B cell (primary cell): ENCODE data around the gene SLC16A7. TPM values are rescaled to one million over a fixed set of nuclear protein-coding genes. Genes with fewer than 3 reads are reported as not detected.

Experiments used
- ATAC-seq: fragments of 200-7000 bp; cut with Tn5 transposase; one replicate; pipeline ENCODE4 v1.10.0; 2021; ENCODE audit warnings: low read depth, mild to moderate bottlenecking, moderate number of reproducible peaks, moderate library complexity
- CTCF ChIA-PET: fragments of 350-600 bp; sonication (Branson Sonifier 250); formaldehyde crosslinking; loops from one replicate; lab custom pipeline; 2021; ENCODE audit warnings: antibody characterized with exemption, inconsistent platforms; lab: Charles Lee
- POLR2A ChIA-PET: fragments of 350-600 bp; sonication (Branson Sonifier 250); formaldehyde crosslinking; loops from one replicate; lab custom pipeline; 2021; ENCODE audit warnings: antibody characterized with exemption; lab: Charles Lee
- DNase-seq: peaks from one replicate; pipeline ENCODE4 v3.0.0; 2013
- H2AFZ ChIP-seq: 2 replicates; pipeline ENCODE4 v1.6.1; 2012; ENCODE audit warnings: mild to moderate bottlenecking, low read depth, low read length; ENCODE audit not compliant: insufficient read depth, poor library complexity, severe bottlenecking
- H3K27ac ChIP-seq, 2 donors: 1 replicate in 1 of 2; 2 replicates in 1 of 2; pipeline ENCODE4 v1.5.1; 2012 to 2013; ENCODE audit warnings: low read length in 2 of 2, mild to moderate bottlenecking in 2 of 2, moderate library complexity in 1 of 2
- H3K27me3 ChIP-seq, 4 experiments: fragments of 200-600 bp in 1 of 4; sonication (generic) in 1 of 4; replicated peaks in 1 of 4; 1 replicate in 2 of 4; 2 replicates in 2 of 4; pipeline versions ENCODE4 v1.6.1 to v1.7.0; 2013 to 2016; ENCODE audit warnings: low read length in 3 of 4, mild to moderate bottlenecking in 2 of 4, mixed read lengths in 1 of 4, moderate library complexity in 1 of 4; ENCODE audit not compliant: insufficient read depth in 4 of 4, control insufficient read depth in 3 of 4; ENCODE audit errors: control extremely low read depth in 1 of 4
- H3K36me3 ChIP-seq, 2 experiments: replicated peaks in 1 of 2; 1 replicate in 1 of 2; 2 replicates in 1 of 2; pipeline versions ENCODE4 v1.6.1 to v1.7.1; 2013; ENCODE audit warnings: low read length in 1 of 2; ENCODE audit not compliant: insufficient read depth in 2 of 2, control insufficient read depth in 1 of 2; ENCODE audit errors: control extremely low read depth in 1 of 2, extremely low read depth in 1 of 2
- H3K4me1 ChIP-seq, 2 donors: fragments of 200-600 bp in 1 of 2; sonication (generic) in 1 of 2; 1 replicate in 1 of 2; 2 replicates in 1 of 2; pipeline versions ENCODE4 v1.5.1 to v1.6.1; 2013 to 2017; ENCODE audit warnings: low read length in 2 of 2; ENCODE audit not compliant: control insufficient read depth in 2 of 2, insufficient read depth in 2 of 2
- H3K4me2 ChIP-seq: replicated peaks from 2 replicates; pipeline ENCODE3; 2012; ENCODE audit warnings: mild to moderate bottlenecking, low read depth, low read length; ENCODE audit not compliant: poor library complexity, severe bottlenecking
- H3K4me3 ChIP-seq, 5 experiments: fragments of 200-600 bp in 1 of 5; sonication (generic) in 1 of 5; 1 replicate in 3 of 5; 2 replicates in 2 of 5; pipeline versions ENCODE4 v1.5.1 to v1.7.0; 2011 to 2016; ENCODE audit warnings: low read length in 4 of 5, mild to moderate bottlenecking in 4 of 5, low read depth in 2 of 5, control low read depth in 1 of 5, moderate library complexity in 1 of 5; ENCODE audit not compliant: insufficient read depth in 1 of 5; ENCODE audit errors: control extremely low read depth in 1 of 5, extremely low read depth in 1 of 5
- H3K79me2 ChIP-seq: fragments of 200-600 bp; sonication (generic); one replicate; pipeline ENCODE4 v1.6.0; 2016; ENCODE audit warnings: low read length; ENCODE audit not compliant: control insufficient read depth, insufficient read depth
- H3K9ac ChIP-seq: fragments of 200-600 bp; sonication (generic); 2 replicates; pipeline ENCODE4 v1.6.1; 2017; ENCODE audit warnings: mild to moderate bottlenecking, low read length, moderate library complexity
- H3K9me3 ChIP-seq, 3 donors: one replicate each; pipeline versions ENCODE4 v1.6.1 to v1.7.1; 2013; ENCODE audit warnings: low read length in 2 of 3; ENCODE audit not compliant: control insufficient read depth in 2 of 3, insufficient read depth in 1 of 3; ENCODE audit errors: control extremely low read depth in 1 of 3
- H4K20me1 ChIP-seq: 2 replicates; pipeline ENCODE4 v1.6.0; 2012; ENCODE audit warnings: mild to moderate bottlenecking, low read length; ENCODE audit not compliant: insufficient read depth, control insufficient read depth, poor library complexity, severe bottlenecking
- H3K27ac Mint-ChIP-seq: one replicate; pipeline ENCODE4 v1.8.0; 2021; ENCODE audit warnings: mixed read lengths
- H3K27me3 Mint-ChIP-seq: one replicate; pipeline ENCODE4 v1.8.0; 2021; ENCODE audit warnings: mixed read lengths
- H3K4me1 Mint-ChIP-seq: one replicate; pipeline ENCODE4 v1.8.0; 2021; ENCODE audit warnings: mixed read lengths
- H3K4me3 Mint-ChIP-seq: one replicate; pipeline ENCODE4 v1.8.0; 2021; ENCODE audit warnings: mixed read lengths
- H3K9me3 Mint-ChIP-seq: one replicate; pipeline ENCODE4 v1.8.0; 2022; ENCODE audit warnings: mixed read lengths; ENCODE audit not compliant: insufficient read depth
- CTCF ChIP-seq: fragments of 200-600 bp; IDR thresholded peaks from one replicate; pipeline ENCODE4 v1.8.0; 2022; ENCODE audit warnings: antibody characterized with exemption, mild to moderate bottlenecking
- EZH2 ChIP-seq: IDR thresholded peaks from 2 replicates; pipeline ENCODE4 v1.6.1; 2012; ENCODE audit warnings: borderline replicate concordance, low read depth, mild to moderate bottlenecking, moderate library complexity, low read length; ENCODE audit not compliant: insufficient read depth, poor library complexity, severe bottlenecking
- WGBS: methylation state at CpG from one replicate; pipeline ENCODE4 v1.1.5; 2013; ENCODE audit warnings: missing lambda C conversion rate; ENCODE audit not compliant: insufficient coverage; 5-methylcytosine and 5-hydroxymethylcytosine counted together
- intact Hi-C: fragments of 100-400 bp; cut with micrococcal nuclease; formaldehyde crosslinking; loops from one replicate; pipeline ENCODE4 v1.10.0; 2022
- polyA plus RNA-seq: library from polyadenylated mRNA; depleted of rRNA; stranded (reverse); fragments of >200 nt; gene quantifications from 2 replicates; pipeline ENCODE4 v1.2.3, GENCODE V29; 2012
- total RNA-seq, 2 donors: library from RNA; stranded (reverse); fragments of 120-200 nt in 1 of 2; gene quantifications; 1 replicate in 1 of 2; 2 replicates in 1 of 2; pipeline versions ENCODE4 v1.2.3 to v1.2.4, GENCODE V29; 2013 to 2022

SLC16A7 gene
- total and polyA plus RNA-seq, 2 donors (not counting 1 experiment from before 2014, with no cell fraction given): 11.6 to 32.7 TPM

- no peak for TF ChIP-seq EZH2
- no peak for TF ChIP-seq CTCF
- no peak overlapping the region for H3K27ac Mint-ChIP-seq
- Histone ChIP-seq H3K27me3 (no peaks in the 10 kb centered on the region), H3K9me3 (peaks cover 3 to 12% (median 8%) of the 10 kb centered on the region in 3 donors), H2AFZ (no peak overlapping the region), H3K4me3 (no peak overlapping the region), H4K20me1 (peaks cover 7% of the 10 kb centered on the region), H3K79me2 (peaks cover 12% of the 10 kb centered on the region), H3K36me3 (no peaks in the 10 kb centered on the region), H3K9ac (no peak overlapping the region), H3K27ac (no peak overlapping the region), H3K4me2 (no peak overlapping the region), H3K4me1 (no peaks in the 10 kb centered on the region)
- no peak overlapping the region for H3K4me3 Mint-ChIP-seq
- intact Hi-C loops: no loop called here
- ATAC-seq (no peak), DNase-seq (no peak)
- H3K9me3 Mint-ChIP-seq: peaks cover 11% of the 10 kb centered on the region
- ChIA-PET POLR2A (no interaction called here), CTCF (no interaction called here)
- no peaks in the 10 kb centered on the region for H3K27me3 Mint-ChIP-seq
- H3K4me1 Mint-ChIP-seq: peaks cover 7% of the 10 kb centered on the region
- WGBS: 83% methylated on average over 1 of the region's 2 CpGs
These were observed 68.7 kb downstream of the SLC16A7 start for GRCh38 chr12:59664495-59664894.

GRCh38 chr12:59665701-59666100 is 69.9 kb downstream of the SLC16A7 start:
- ATAC-seq: no peak
- Histone ChIP-seq H3K4me1 (no peaks in the 10 kb centered on the region), H3K36me3 (no peaks in the 10 kb centered on the region), H2AFZ (no peak overlapping the region), H4K20me1 (peaks cover 10% of the 10 kb centered on the region), H3K4me3 (no peak overlapping the region), H3K4me2 (no peak overlapping the region), H3K9me3 (peaks cover 3 to 12% (median 8%) of the 10 kb centered on the region in 3 donors), H3K9ac (no peak overlapping the region), H3K27me3 (no peaks in the 10 kb centered on the region), H3K27ac (no peak overlapping the region), H3K79me2 (peaks cover 11% of the 10 kb centered on the region)
- Mint-ChIP-seq H3K4me1 (peaks cover 9% of the 10 kb centered on the region), H3K27ac (no peak overlapping the region), H3K4me3 (no peak overlapping the region), H3K27me3 (no peaks in the 10 kb centered on the region), H3K9me3 (peaks cover 11% of the 10 kb centered on the region)
- no peak for DNase-seq
- TF ChIP-seq EZH2: no peak
- no peak for TF ChIP-seq CTCF
- no CpG with 5 or more reads among the region's 2 CpGs for WGBS
- ChIA-PET POLR2A (no interaction called here), CTCF (no interaction called here)
- intact Hi-C loops: no loop called here
